Lower lobe of right lung (tissue), 2 donors: ENCODE data around the gene ZNF358. TPM values are rescaled to one million over a fixed set of nuclear protein-coding genes. Genes with fewer than 3 reads are reported as not detected.

Experiments used
- ATAC-seq, 2 donors: fragments of 200-7000 bp; cut with Tn5 transposase; one replicate each; pipeline ENCODE4 v1.9.1; 2020 to 2022; ENCODE audit warnings: mild to moderate bottlenecking in 2 of 2, moderate library complexity in 2 of 2
- DNase-seq: peaks from one replicate; pipeline ENCODE4 v3.0.0-alpha.2; 2020
- H3K27ac ChIP-seq: fragments of 200-600 bp; one replicate; pipeline ENCODE4 v1.8.0; 2022
- H3K27me3 ChIP-seq: fragments of 200-600 bp; one replicate; pipeline ENCODE4 v1.8.0; 2022; ENCODE audit warnings: low read depth
- H3K36me3 ChIP-seq: fragments of 200-600 bp; one replicate; pipeline ENCODE4 v1.8.0; 2022; ENCODE audit warnings: mild to moderate bottlenecking
- H3K4me1 ChIP-seq: fragments of 200-600 bp; one replicate; pipeline ENCODE4 v1.8.0; 2022
- H3K4me3 ChIP-seq: fragments of 200-600 bp; one replicate; pipeline ENCODE4 v1.8.0; 2022; ENCODE audit warnings: mild to moderate bottlenecking
- H3K9me3 ChIP-seq: fragments of 200-600 bp; one replicate; pipeline ENCODE4 v1.8.0; 2022
- CTCF ChIP-seq: fragments of 200-600 bp; IDR thresholded peaks from one replicate; pipeline ENCODE4 v1.8.0; 2022; ENCODE audit warnings: antibody characterized with exemption, mild to moderate bottlenecking
- intact Hi-C: fragments of 100-400 bp; cut with DNase I; formaldehyde crosslinking; loops from one replicate; pipeline ENCODE4 v1.11.0; 2022
- total RNA-seq: library from RNA; stranded (reverse); fragmentation: NEBNext Ultra II Directional; extraction: Animal tissue kit (Norgen Biotek cat#: 25700); gene quantifications from one replicate; pipeline ENCODE4 v1.2.1, GENCODE V29; 2021
- donor health status: DM: no; HTN: yes; CAD: no; lungs with severe emphysema.

ZNF358 gene
- total RNA-seq, 1 donor from 2014 or later, result 54.9 TPM

DNA sequence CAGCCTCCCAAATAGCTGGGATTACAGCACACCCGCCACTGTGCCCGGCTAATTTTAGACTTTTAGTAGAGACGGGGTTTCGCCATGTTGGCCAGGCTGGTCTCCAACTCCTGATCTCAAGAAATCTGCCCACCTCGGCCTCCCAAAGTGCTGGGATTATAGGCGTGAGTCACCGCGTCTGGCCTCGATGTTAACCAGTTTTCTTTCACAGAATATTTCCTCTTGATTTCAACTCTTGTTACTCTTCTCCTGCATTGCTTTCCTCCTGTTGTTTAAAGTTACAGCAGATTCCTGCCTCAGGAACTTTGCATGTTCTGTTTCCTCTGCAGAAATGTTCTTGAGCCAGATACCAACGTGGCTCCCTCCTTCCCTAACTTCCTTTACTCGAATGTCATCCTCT is 23.3 kb upstream of the ZNF358 start:
- Histone ChIP-seq H3K36me3 (no peaks in the 10 kb centered on the region), H3K27ac (peak overlapping the region; percentile 51), H3K4me3 (no peak overlapping the region), H3K9me3 (no peaks in the 10 kb centered on the region), H3K27me3 (no peaks in the 10 kb centered on the region), H3K4me1 (peaks cover 27% of the 10 kb centered on the region)
- ATAC-seq (no peak), DNase-seq (no peak)
- no peak for TF ChIP-seq CTCF
- intact Hi-C loops, result no loop called here

DNA sequence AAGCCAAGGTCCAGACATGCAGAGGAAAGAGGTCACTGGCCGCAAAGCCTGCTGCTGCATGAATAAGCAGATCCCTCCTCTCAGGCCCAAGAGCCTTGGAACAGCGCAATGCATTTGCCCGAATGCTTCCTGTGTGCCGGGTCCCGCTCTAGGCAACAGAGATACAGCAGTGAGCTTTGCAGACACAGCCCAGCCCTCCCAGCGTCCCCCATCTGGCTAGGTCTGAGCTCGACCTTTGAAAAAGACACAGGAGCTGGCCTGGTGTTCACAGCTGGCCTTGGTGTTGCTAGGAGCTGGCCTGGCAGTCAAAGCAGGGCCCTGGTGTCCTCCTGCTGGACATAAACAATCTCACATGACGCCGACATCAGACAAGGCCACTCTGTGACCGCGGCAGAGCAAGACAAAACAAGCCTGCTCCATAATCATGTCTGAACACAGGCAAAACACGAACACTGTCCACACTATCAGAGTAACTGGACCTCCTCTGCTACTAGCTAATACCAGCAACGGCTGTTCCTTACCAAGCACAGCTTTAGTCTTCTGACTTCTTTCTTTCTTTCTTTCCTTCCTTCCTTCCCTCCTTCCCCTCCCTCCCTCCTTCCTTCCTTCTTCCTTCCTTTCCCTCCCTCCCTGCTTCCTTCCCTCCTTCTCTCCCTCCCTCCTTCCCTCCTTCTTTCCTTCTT is 21.3 kb upstream of the ZNF358 start:
- Histone ChIP-seq H3K27me3 (no peaks in the 10 kb centered on the region), H3K4me3 (no peak overlapping the region), H3K27ac (peak overlapping the region; percentile 69), H3K9me3 (no peaks in the 10 kb centered on the region), H3K36me3 (no peaks in the 10 kb centered on the region), H3K4me1 (peaks cover 22% of the 10 kb centered on the region)
- intact Hi-C loops, result no loop called here
- ATAC-seq (peak in 1 of 2 donors; percentile 62), DNase-seq (no peak)
- peak; percentile 19 for TF ChIP-seq CTCF

- DNase-seq, result no peak
- no peak overlapping the region for H3K4me3 ChIP-seq
- H3K27me3 ChIP-seq, result peaks cover 21% of the 10 kb centered on the region
- H3K27ac ChIP-seq, result no peak overlapping the region
- H3K9me3 ChIP-seq, result no peaks in the 10 kb centered on the region
- ATAC-seq, result no peak
- no peaks in the 10 kb centered on the region for H3K36me3 ChIP-seq
- no peak for TF ChIP-seq CTCF
- peaks cover 30% of the 10 kb centered on the region for H3K4me1 ChIP-seq
- intact Hi-C loops, result no loop called here
Observed at GRCh38 chr19:7497292-7497691, 18.6 kb upstream of the ZNF358 start.

DNA sequence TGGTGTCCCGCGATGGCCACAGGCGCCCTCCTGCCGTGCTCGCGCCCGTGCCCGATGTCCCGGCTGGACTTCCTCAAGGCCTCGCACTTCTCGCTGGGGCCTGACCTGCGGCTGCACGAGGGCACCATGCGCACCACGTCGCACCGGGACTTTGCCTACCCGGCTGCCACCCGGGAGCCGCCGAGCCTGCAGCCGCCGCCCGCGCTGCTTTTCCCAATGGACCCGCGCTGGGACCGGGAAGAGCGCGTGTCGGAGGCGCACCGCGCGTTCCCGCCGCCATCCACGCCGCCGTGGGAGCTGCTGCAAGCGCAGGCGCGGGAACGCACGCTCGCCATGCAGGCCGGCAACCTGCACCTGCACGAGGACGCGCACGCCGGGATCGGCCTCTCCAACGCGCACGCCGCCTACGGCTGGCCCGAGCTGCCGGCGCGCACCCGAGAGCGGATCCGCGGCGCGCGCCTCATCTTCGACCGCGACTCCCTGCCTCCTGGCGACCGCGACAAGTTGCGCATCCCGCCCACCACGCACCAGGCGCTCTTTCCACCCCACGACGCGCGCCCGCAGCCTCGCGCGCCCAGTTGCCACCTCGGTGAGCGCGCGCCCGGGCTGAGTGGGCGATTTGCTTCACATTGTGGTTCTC is 15.0 kb upstream of the ZNF358 start:
- peak; percentile 59 to 69 for ATAC-seq
- no peaks in the 10 kb centered on the region for H3K36me3 ChIP-seq
- peaks cover 28% of the 10 kb centered on the region for H3K27me3 ChIP-seq
- intact Hi-C loops, result no loop called here
- H3K9me3 ChIP-seq, result no peaks in the 10 kb centered on the region
- DNase-seq, result peak; percentile 59
- H3K4me3 ChIP-seq, result peak overlapping the region; percentile 49
- no peak overlapping the region for H3K27ac ChIP-seq
- TF ChIP-seq CTCF, result no peak
- H3K4me1 ChIP-seq, result peaks cover 18% of the 10 kb centered on the region

GRCh38 chr19:7502552-7502951 is 13.4 kb upstream of the ZNF358 start:
- no peaks in the 10 kb centered on the region for H3K36me3 ChIP-seq
- H3K4me1 ChIP-seq, result peaks cover 19% of the 10 kb centered on the region
- intact Hi-C loops, result no loop called here
- no peak overlapping the region for H3K27ac ChIP-seq
- no peaks in the 10 kb centered on the region for H3K9me3 ChIP-seq
- ATAC-seq, result no peak
- no peak overlapping the region for H3K4me3 ChIP-seq
- DNase-seq, result no peak
- TF ChIP-seq CTCF, result no peak
- peaks cover 28% of the 10 kb centered on the region for H3K27me3 ChIP-seq
